Right lobe of liver (tissue), 6 donors: ENCODE results near the gene SCFD2. TPM values are rescaled to one million over a fixed set of nuclear protein-coding genes. Genes with fewer than 3 reads are reported as not detected.
"Not testable (repeated sequence)": the region's sequence is repeated elsewhere in the genome, so short reads cannot be mapped to it uniquely, and the experiment has no call there.

Experiments
- ATAC-seq, 4 donors: fragments of 200-7000 bp; cut with Tn5 transposase; one replicate each; pipeline ENCODE4 v1.9.1; 2020; ENCODE audit warnings: mild to moderate bottlenecking in 4 of 4, moderate library complexity in 4 of 4
- DNase-seq, 3 donors: peaks; one replicate each; pipeline ENCODE4 v3.0.0-alpha.2; 2020
- H3K27ac ChIP-seq, 3 donors: fragments of 200-600 bp; one replicate each; pipeline ENCODE4 v1.8.0; 2022
- H3K27me3 ChIP-seq, 2 donors: fragments of 200-600 bp; one replicate each; pipeline ENCODE4 v1.8.0; 2022
- H3K36me3 ChIP-seq, 4 donors: fragments of 200-600 bp; sonication (generic) in 1 of 4; one replicate each; pipeline versions ENCODE4 v1.5.1 to v1.8.0; 2017 to 2022; ENCODE audit warnings: control low read depth in 1 of 4
- H3K4me1 ChIP-seq, 4 donors: fragments of 200-600 bp; sonication (generic) in 1 of 4; one replicate each; pipeline versions ENCODE4 v1.5.1 to v1.8.0; 2017 to 2022; ENCODE audit warnings: control low read depth in 1 of 4
- H3K4me3 ChIP-seq, 3 donors: fragments of 200-600 bp; one replicate each; pipeline ENCODE4 v1.8.0; 2022
- H3K9me3 ChIP-seq, 4 donors: fragments of 200-600 bp; sonication (generic) in 1 of 4; one replicate each; pipeline versions ENCODE4 v1.5.1 to v1.8.0; 2017 to 2022; ENCODE audit warnings: control low read depth in 1 of 4
- POLR2A ChIP-seq: fragments of 450-650 bp; IDR thresholded peaks from one replicate; pipeline ENCODE4 v1.6.1; 2017; ENCODE audit warnings: antibody characterized with exemption, mild to moderate bottlenecking
- WGBS: methylation state at CpG from one replicate; pipeline ENCODE4 v1.1.6; 2018; ENCODE audit warnings: low coverage, low lambda C conversion rate; ENCODE audit not compliant: insufficient coverage; ENCODE audit errors: missing lambda C conversion rate; 5-methylcytosine and 5-hydroxymethylcytosine counted together
- intact Hi-C, 2 donors: fragments of 100-400 bp; cut with DNase I; formaldehyde crosslinking; loops; one replicate each; pipeline versions ENCODE4 v1.11.2 to v1.14.1; 2022
- long read RNA-seq: library from polyadenylated mRNA; unstranded; transcript quantifications from one replicate; pipeline ENCODE4 v2.0.0, GENCODE V29; 2019
- total RNA-seq, 6 experiments: library from RNA; depleted of rRNA in 2 of 6; stranded (reverse); fragments of >200 nt in 2 of 6; fragmentation: NEBNext Ultra II Directional in 3 of 6; extraction: Animal tissue kit (Norgen Biotek cat#: 25700) in 3 of 6; gene quantifications; one replicate each; pipeline versions ENCODE4 v1.1.0 to v1.2.4, GENCODE V29; 2016 to 2023
- TF ChIP-seq, protein P1 (sequence below), 4 donors: fragments of 200-600 bp in 3 of 4; fragments of 450-650 bp in 1 of 4; IDR thresholded peaks; one replicate each; pipeline versions ENCODE4 v1.5.1 to v1.8.0; 2016 to 2022; ENCODE audit warnings: antibody characterized with exemption in 4 of 4, mild to moderate bottlenecking in 2 of 4
- donor health status: DM: no; HTN: yes; CAD: no.
- donor health status: DM: no; HTN: no; CAD: no.
- donor health status: DM: no; HTN: no; CAD: no.
- donor health status: DM: no; HTN: yes; CAD: no.
- donor health status: DM: no; HTN: yes; CAD: no.

The SCFD2 gene
- total RNA-seq: 10 to 100 TPM in 3 of 6 experiments, 1 to 10 TPM in 3; 7.6 to 17.1 (median 10.3) TPM
- long read RNA-seq: 0 reads

DNA sequence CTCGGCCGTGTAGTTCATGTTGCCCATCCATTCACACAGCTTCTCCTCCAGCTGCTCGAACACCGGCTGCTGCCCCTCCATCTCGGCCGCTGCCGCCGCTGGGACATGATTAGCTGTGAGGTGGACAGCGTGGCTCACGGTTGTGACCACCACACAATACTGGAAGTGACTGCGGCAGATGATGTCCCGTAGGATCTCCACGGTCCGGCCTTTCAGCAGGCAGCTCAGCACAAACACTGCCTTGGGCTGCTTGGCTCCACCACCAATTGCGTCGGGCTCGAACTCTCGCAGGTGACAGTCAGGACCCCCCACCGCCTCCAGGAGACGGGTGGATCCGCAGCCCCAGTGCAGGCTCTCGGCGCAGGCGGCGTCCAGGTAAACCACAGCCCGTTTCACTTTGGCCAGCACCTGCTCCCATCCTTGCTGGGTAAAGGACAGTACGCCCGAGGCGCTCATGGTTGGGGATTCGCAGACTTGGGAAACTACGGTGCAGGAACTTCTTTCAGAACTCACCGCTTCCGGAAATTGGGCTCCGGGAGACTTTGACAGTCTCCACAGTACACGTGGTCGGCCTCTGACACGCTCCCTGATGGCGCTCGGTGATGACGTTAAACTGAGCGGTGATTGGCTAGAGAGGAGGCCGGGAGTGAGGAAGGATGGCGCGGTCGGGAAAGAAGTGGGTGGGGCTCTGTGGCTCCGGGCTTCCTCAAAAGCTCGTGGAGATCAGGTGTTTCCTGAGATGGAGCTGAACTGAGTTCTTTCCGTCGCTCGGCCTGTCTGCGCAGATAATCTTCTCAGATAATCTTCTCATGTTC is at the start of gene SCFD2:
TSS of gene SCFD2 (minus strand) at position 576 of the 815 bp plus-strand sequence.
- peak; percentile 23 for TF ChIP-seq POLR2A
- TF ChIP-seq, protein P1, sequence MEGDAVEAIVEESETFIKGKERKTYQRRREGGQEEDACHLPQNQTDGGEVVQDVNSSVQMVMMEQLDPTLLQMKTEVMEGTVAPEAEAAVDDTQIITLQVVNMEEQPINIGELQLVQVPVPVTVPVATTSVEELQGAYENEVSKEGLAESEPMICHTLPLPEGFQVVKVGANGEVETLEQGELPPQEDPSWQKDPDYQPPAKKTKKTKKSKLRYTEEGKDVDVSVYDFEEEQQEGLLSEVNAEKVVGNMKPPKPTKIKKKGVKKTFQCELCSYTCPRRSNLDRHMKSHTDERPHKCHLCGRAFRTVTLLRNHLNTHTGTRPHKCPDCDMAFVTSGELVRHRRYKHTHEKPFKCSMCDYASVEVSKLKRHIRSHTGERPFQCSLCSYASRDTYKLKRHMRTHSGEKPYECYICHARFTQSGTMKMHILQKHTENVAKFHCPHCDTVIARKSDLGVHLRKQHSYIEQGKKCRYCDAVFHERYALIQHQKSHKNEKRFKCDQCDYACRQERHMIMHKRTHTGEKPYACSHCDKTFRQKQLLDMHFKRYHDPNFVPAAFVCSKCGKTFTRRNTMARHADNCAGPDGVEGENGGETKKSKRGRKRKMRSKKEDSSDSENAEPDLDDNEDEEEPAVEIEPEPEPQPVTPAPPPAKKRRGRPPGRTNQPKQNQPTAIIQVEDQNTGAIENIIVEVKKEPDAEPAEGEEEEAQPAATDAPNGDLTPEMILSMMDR (IDR thresholded peaks at IDR 0.05): no peak
- intact Hi-C loops: no loop called here
- ATAC-seq: peak; percentile 100
- DNase-seq: peak; percentile 97 to 99 (median 98)
- WGBS: 0% methylated on average over 22 of the region's 51 CpGs
- Histone ChIP-seq H3K9me3 (no peaks in the 10 kb centered on the region), H3K36me3 (no peaks in the 10 kb centered on the region), H3K4me3 (peak within 1 kb of the TSS; percentile 93 to 99 (median 97)), H3K27me3 (no peaks in the 10 kb centered on the region), H3K4me1 (peaks cover 0 to 24% (median 5%) of the 10 kb centered on the region in 4 donors), H3K27ac (peak within 1 kb of the TSS in 2 of 3 donors; percentile 17 to 25)

- no CpG with 5 or more reads among the region's 11 CpGs for WGBS
- H3K4me1 ChIP-seq, H3K36me3 ChIP-seq, H3K27me3 ChIP-seq, H3K27ac ChIP-seq, intact Hi-C loops, DNase-seq, ATAC-seq, H3K9me3 ChIP-seq, H3K4me3 ChIP-seq: not testable (repeated sequence)
Observed at GRCh38 chr4:53409479-53409878, 43.6 kb upstream of the SCFD2 start.

DNA sequence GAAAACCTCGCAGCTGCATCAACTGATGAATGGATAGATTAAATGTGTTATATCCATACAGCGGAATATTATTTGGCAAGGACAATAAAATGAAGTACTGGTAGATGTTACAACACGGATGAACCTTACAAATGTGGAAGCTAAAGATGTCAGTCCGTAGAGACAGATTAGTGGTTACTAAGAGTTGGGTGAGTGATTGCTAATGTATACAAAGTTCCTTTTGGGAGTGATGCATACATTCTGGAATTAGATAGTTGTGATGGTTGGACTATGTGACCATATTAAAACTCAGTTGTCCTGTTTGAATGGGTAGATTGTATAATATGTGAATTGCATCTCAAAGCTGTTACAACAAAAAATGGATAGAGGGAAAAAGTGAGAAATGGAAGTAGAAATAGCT is 14.4 kb upstream of the SCFD2 start:
- WGBS: 87% methylated on average over 4 of the region's 4 CpGs
- no peak for DNase-seq
- peaks cover 0 to 26% (median 6%) of the 10 kb centered on the region in 4 donors for H3K36me3 ChIP-seq
- no peaks in the 10 kb centered on the region for H3K27me3 ChIP-seq
- H3K4me1 ChIP-seq: peaks cover 0 to 10% (median 5%) of the 10 kb centered on the region in 4 donors
- H3K9me3 ChIP-seq: no peaks in the 10 kb centered on the region
- H3K27ac ChIP-seq: no peak overlapping the region
- no peak overlapping the region for H3K4me3 ChIP-seq
- no peak for TF ChIP-seq POLR2A
- TF ChIP-seq, protein P1 (IDR thresholded peaks at IDR 0.05): no peak
- ATAC-seq: no peak
- intact Hi-C loops: no loop called here

GRCh38 chr4:53378171-53378482 is 12.3 kb upstream of the SCFD2 start:
- intact Hi-C loops: no loop called here
- DNase-seq: no peak
- H3K36me3 ChIP-seq: peaks cover 0 to 5% (median 0%) of the 10 kb centered on the region in 4 donors
- H3K9me3 ChIP-seq: no peaks in the 10 kb centered on the region
- H3K4me1 ChIP-seq: peaks cover 0 to 10% (median 5%) of the 10 kb centered on the region in 4 donors
- no peak for ATAC-seq
- H3K27me3 ChIP-seq: no peaks in the 10 kb centered on the region
- under 1% methylated on average over 10 of the region's 10 CpGs for WGBS
- H3K27ac ChIP-seq: peak overlapping the region; percentile 55 to 81 (median 75)
- TF ChIP-seq, protein P1 (IDR thresholded peaks at IDR 0.05): no peak
- TF ChIP-seq POLR2A: no peak
- H3K4me3 ChIP-seq: peak overlapping the region; percentile 73 to 92 (median 76)
